Brain microvascular endothelial cell (primary cell): Measurements from ENCODE around the gene MUC5B.
"Not testable (repeated sequence)": the region's sequence is repeated elsewhere in the genome, so short reads cannot be mapped to it uniquely, and the experiment has no call there.

ENCODE experiments used
- DNase-seq: peaks from one replicate; pipeline ENCODE4 v3.0.0-alpha.2; 2020
- H3K27ac ChIP-seq: fragments of 250-450 bp; sonication (Bioruptor Pico); 2 replicates; pipeline ENCODE4 v1.5.1; 2020; ENCODE audit warnings: mild to moderate bottlenecking, moderate library complexity
- H3K27me3 ChIP-seq: fragments of 250-450 bp; sonication (Bioruptor Pico); replicated peaks from 2 replicates; pipeline ENCODE4 v1.5.1; 2020; ENCODE audit warnings: mild to moderate bottlenecking
- H3K36me3 ChIP-seq: fragments of 250-450 bp; sonication (Bioruptor Pico); replicated peaks from 2 replicates; pipeline ENCODE4 v1.5.1; 2020; ENCODE audit warnings: mild to moderate bottlenecking
- H3K4me3 ChIP-seq: 2 replicates; pipeline ENCODE4 v1.5.1; 2011; ENCODE audit warnings: low read depth, mild to moderate bottlenecking, control low read depth, low read length, moderate library complexity
- in situ Hi-C: cut with HindIII; loops from 2 replicates; pipeline ENCODE4 v1.10.0; 2017; ENCODE audit warnings: low sequenced_read_pairs, low pct_ligation_motif_present
- TF ChIP-seq, protein P1 (sequence below): IDR thresholded peaks from 2 replicates; pipeline ENCODE4 v1.5.1; 2011; ENCODE audit warnings: low read depth, mild to moderate bottlenecking, moderate library complexity, low read length, control low read depth, inconsistent platforms; ENCODE audit errors: missing control alignments

Gene MUC5B

DNA sequence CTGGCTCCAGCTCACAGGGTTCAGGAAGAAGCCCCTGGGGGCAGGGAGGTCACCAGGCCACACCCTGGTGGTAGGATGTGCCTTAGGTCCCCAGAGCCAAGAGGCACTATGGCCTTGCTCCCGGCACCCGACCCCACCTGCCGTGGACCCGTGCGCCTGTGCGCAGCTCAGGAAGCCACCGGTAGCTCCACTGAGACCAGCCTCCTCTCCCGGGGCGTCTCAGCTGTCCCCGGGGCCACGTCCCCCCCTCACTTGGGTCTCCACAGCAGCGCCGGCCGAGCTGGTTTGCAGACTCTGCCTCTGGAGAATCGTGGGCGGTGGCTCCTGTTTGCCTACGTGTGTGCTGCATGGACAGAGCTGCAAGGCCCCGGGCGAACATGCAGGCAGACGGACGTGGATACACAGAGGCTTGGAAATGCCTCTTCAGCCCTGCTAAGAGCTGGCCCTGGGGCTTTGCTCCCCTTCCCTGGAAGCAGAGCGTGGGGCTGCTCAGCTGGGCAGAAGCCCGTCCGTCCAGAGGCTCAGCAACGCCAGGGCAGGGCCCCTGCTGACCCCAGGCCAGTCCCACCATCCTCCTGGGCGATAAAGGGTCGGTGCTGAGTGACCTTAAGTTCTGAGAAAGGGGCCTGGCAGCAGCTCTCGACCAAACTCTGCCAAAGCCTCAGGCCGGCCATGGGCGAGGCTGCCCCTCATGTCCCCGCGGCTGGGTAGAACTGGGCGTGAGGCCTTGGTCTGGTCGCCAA, 15.3 kb upstream of the MUC5B start:
- TF ChIP-seq, protein P1, sequence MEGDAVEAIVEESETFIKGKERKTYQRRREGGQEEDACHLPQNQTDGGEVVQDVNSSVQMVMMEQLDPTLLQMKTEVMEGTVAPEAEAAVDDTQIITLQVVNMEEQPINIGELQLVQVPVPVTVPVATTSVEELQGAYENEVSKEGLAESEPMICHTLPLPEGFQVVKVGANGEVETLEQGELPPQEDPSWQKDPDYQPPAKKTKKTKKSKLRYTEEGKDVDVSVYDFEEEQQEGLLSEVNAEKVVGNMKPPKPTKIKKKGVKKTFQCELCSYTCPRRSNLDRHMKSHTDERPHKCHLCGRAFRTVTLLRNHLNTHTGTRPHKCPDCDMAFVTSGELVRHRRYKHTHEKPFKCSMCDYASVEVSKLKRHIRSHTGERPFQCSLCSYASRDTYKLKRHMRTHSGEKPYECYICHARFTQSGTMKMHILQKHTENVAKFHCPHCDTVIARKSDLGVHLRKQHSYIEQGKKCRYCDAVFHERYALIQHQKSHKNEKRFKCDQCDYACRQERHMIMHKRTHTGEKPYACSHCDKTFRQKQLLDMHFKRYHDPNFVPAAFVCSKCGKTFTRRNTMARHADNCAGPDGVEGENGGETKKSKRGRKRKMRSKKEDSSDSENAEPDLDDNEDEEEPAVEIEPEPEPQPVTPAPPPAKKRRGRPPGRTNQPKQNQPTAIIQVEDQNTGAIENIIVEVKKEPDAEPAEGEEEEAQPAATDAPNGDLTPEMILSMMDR = no peak
- Histone ChIP-seq H3K36me3 (no peaks in the 10 kb centered on the region), H3K27ac (no peak overlapping the region), H3K27me3 (no peaks in the 10 kb centered on the region), H3K4me3 (no peak overlapping the region)
- DNase-seq = no peak
- in situ Hi-C loops = no loop called here

DNA sequence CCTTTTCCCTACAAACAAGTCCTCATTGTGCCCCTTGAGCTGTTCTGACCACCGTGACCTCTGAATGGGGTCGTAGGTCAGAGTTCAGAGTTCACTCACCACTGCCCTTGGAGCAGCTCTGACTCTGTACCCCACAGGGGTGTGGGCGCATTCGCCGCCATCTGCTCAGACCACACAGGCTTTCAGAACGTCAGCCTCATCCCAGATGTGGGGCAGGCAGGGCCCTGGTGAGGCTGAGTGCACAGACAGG, 14.8 kb upstream of the MUC5B start:
- no peaks in the 10 kb centered on the region for H3K27me3 ChIP-seq
- in situ Hi-C loops = no loop called here

DNA sequence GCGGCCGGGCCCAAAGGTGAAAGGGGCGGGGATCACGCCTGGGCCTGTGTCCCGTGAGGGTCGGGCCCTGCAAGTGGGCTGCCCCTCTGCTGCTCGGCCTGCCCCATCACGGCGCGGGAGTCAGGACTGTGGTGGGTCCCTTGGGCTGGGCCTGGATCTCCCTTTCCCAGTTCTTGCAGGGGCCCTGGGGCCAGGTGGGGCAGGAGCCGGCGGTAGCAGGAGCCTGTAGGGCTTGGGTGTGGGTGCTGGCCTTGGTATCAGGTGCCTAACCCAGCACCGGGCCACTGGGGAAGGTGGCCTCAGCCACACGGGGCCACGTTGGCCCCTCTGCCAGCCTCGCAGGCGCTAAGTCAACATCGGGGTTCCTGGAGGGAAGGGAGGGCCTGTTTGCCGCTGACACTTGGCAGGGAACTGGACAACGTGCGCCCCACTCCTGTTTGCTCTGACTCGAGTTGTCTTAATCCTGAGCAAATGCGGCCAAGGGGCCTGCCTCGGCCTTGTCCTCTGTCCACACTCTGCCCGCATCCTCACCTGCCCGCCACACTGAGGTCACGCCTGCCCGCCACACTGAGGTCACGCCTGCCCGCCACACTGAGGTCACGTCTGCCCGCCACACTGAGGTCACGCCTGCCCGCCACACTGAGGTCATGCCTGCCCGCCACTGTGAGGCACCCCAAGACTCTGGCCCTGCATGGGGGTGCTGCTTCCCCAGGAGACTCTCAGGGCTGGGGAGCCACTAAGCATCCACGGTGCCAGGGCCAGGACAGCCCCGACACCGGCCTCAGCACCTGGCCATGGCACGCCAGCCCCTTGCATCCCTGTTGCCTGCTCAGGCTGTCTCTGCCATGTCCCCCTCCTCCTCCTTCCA, 14.2 kb upstream of the MUC5B start:
- TF ChIP-seq, protein P1 = no peak
- in situ Hi-C loops = no loop called here
- Histone ChIP-seq H3K4me3 (no peak overlapping the region), H3K27ac (no peak overlapping the region), H3K27me3 (no peaks in the 10 kb centered on the region), H3K36me3 (no peaks in the 10 kb centered on the region)
- DNase-seq = no peak

More for the DNA sequence above, 14.8 kb upstream of the MUC5B start:
- H3K27ac ChIP-seq = no peak overlapping the region
- TF ChIP-seq, protein P1 = no peak
- no peak for DNase-seq
- H3K36me3 ChIP-seq = no peaks in the 10 kb centered on the region
- no peak overlapping the region for H3K4me3 ChIP-seq

DNA sequence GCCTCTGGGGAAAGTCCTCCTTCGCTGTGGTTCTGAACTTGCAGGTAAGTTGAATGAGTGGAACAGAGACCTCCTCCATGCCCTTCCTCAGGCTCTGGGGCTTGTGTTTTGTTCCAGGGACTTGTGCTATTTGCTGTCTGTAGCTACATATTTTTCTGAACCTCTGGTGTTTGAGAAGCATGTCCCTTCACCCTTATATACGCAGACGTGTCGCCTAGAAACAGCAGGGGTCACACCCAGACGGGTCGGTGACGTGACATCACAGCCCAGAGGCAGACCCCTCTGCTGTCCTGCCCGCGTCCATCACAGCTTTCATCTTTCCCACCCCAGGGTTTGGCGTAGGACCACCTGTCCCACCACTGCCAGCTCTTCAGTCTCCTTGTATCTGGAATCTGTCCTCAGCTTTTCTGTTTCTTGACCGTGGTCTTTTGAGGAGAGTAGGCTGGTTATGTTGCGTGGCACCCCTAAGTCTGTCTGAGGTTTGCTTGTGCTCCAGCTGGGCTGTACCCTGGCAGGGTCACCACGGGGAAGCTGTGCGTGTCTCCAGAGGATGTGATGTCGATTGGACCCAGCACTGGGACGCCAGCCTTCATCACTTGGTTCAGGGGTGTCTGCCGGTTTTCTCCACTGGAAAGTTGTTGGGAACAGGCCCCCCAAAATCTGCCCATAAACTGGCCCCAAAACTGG, 13.4 kb upstream of the MUC5B start:
- no peaks in the 10 kb centered on the region for H3K36me3 ChIP-seq

DNA sequence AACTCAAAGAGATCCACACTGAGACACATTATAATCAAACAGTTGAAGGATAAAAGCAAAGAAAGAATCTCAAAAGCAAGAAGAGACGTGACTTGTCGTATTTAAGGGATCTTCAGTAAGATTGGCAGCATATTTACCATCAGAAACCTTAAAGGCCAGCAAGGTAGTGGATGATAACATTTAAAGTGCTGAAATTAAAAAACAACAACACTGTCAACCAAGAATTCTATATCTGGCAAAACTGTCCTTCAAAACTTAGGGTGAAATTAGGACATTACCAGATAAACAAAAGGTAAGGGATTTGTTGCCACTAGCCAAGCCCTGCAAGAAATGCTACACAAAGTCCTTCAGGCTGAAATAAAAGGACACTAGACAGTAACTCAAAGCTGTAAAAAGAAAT, 11.0 kb upstream of the MUC5B start:
- no peaks in the 10 kb centered on the region for H3K27me3 ChIP-seq
- in situ Hi-C loops = no loop called here
- no peak for DNase-seq
- no peak overlapping the region for H3K4me3 ChIP-seq
- TF ChIP-seq, protein P1 = no peak
- no peaks in the 10 kb centered on the region for H3K36me3 ChIP-seq
- H3K27ac ChIP-seq = no peak overlapping the region

More for the DNA sequence above, 13.4 kb upstream of the MUC5B start:
- in situ Hi-C loops = no loop called here
- TF ChIP-seq, protein P1 = no peak
- Histone ChIP-seq H3K27ac (no peak overlapping the region), H3K4me3 (no peak overlapping the region), H3K27me3 (no peaks in the 10 kb centered on the region)
- no peak for DNase-seq

DNA sequence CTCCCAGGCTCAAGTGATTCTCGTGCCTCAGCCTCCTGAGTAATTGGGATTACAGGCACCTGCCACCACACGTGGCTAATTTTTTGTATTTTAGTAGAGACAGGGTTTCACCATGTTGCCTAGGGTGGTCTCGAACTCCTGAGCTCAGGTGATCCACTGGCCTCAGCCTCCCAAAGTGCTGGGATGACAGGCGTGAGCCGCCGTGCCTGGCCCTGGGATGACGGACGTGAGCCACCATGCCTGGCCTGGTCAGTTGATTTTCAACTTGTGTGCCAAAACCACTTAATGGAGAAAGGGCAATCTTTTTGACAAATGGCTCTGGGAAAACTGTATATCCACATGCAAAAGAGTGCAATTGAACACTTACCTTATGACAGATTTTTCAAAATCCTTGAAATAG, 7.0 kb upstream of the MUC5B start:
- H3K27me3 ChIP-seq, DNase-seq, H3K36me3 ChIP-seq, in situ Hi-C loops, H3K4me3 ChIP-seq, H3K27ac ChIP-seq: not testable (repeated sequence)
